Measurements from ENCODE around the gene MLXIPL. TPM values are rescaled to one million over a fixed set of nuclear protein-coding genes. Genes with fewer than 3 reads are reported as not detected.

Gene MLXIPL
- polyA plus RNA-seq, 3 donors: 0.15 to 0.24 TPM; not detected in 1

GRCh38 chr7:73613954-73614735 lies 10.2 kb downstream of the MLXIPL start:
- Mint-ChIP-seq H3K27me3 (ENCODE audit: low read depth in 3 of 3) (peaks cover 55 to 98% (median 83%) of the 10 kb centered on the region in 3 donors), H3K27ac (no peak overlapping the region)
- no peak overlapping the region for H3K9ac ChIP-seq (ENCODE audit: insufficient read depth, low read length, poor library complexity, severe bottlenecking)

More at GRCh38 chr7:73613954-73614735, 10.2 kb downstream of the MLXIPL start:
- no peaks in the 10 kb centered on the region for H3K36me3 ChIP-seq (replicated peaks in 1 of 2; ENCODE audit: control insufficient read depth in 1 of 2, insufficient read depth in 2 of 2, low read length in 2 of 2)
- H2AFZ ChIP-seq (ENCODE audit: insufficient read depth, low read depth, low read length, poor library complexity, severe bottlenecking): no peak overlapping the region
- 60% methylated on average over 1 of the region's 14 CpGs for WGBS (ENCODE audit: insufficient coverage)
- no peaks in the 10 kb centered on the region for H3K9me3 ChIP-seq (replicated peaks in 1 of 2; ENCODE audit: control insufficient read depth in 1 of 2, insufficient read depth in 1 of 2, low read length in 2 of 2)
- Mint-ChIP-seq H3K4me3 (peak overlapping the region in 1 of 2 donors; percentile 62), H3K36me3 (no peaks in the 10 kb centered on the region), H3K9me3 (peaks cover 0 to 7% (median 0%) of the 10 kb centered on the region in 7 donors), H3K4me1 (peaks cover 3% of the 10 kb centered on the region)
- H3K79me2 ChIP-seq (ENCODE audit: insufficient read depth, low read length): no peaks in the 10 kb centered on the region
- TF ChIP-seq CTCF (IDR thresholded peaks at IDR 0.05): no peak
- no peaks in the 10 kb centered on the region for H4K20me1 ChIP-seq (ENCODE audit: insufficient read depth, low read length)
- intact Hi-C loops (cut with micrococcal nuclease): loop anchor here in 1 of 2 donors (5.0 kb wide), 1 partner anchor 113 kb away; no protein-coding TSS in a partner anchor
- H3K4me1 ChIP-seq (ENCODE audit: control insufficient read depth in 1 of 2, insufficient read depth in 2 of 2, low read length in 2 of 2): no peaks in the 10 kb centered on the region
- peaks cover 11 to 50% of the 10 kb centered on the region in 2 donors for H3K27me3 ChIP-seq (ENCODE audit: control insufficient read depth in 2 of 2, insufficient read depth in 2 of 2, low read length in 2 of 2)
- no peak for DNase-seq
- H3K4me3 ChIP-seq (replicated peaks in 1 of 3; ENCODE audit: low read depth in 2 of 3, low read length in 3 of 3): no peak overlapping the region
- no peak overlapping the region for H3K27ac ChIP-seq (ENCODE audit: low read depth in 1 of 2, low read length in 2 of 2)
- no peak overlapping the region for H3K4me2 ChIP-seq (replicated peaks; ENCODE audit: extremely low read depth, low read length, poor library complexity, severe bottlenecking)

All from CD14-positive monocyte (primary cell).